Measurements from ENCODE around the gene NBAS. TPM values are rescaled to one million over a fixed set of nuclear protein-coding genes. Genes with fewer than 3 reads are reported as not detected.

Gene NBAS
- total and polyA plus RNA-seq, 9 of the 15 experiments (the other 6 are each of a cell fraction or from before 2014, with no cell fraction given) = 15.3 to 94.4 (median 69.9) TPM

- TF ChIP-seq ZNF592 (IDR thresholded peaks at IDR 0.05) (0 out of 2 replicates have a peak, but pooled peaks have one; percentile 49), HDAC8 (tag; IDR thresholded peaks at IDR 0.05) (no peak), C11orf30 (IDR thresholded peaks at IDR 0.05; ENCODE audit: low read depth) (peak; percentile 80), FOXP4 (CRISPR knock-in tag; IDR thresholded peaks at IDR 0.05; ENCODE audit: borderline replicate concordance) (no peak), RNF2 (IDR thresholded peaks at IDR 0.05) (no peak), MEF2D (tag; conservative IDR thresholded peaks at IDR 0.05; ENCODE audit: low read depth) (no peak; the same call in 1 of the 2 replicates), ELK3 (CRISPR knock-in tag; IDR thresholded peaks at IDR 0.05) (no peak), ZNF639 (CRISPR knock-in tag; conservative IDR thresholded peaks at IDR 0.05 in 1 of 2, IDR thresholded peaks at IDR 0.05 in 1 of 2) (no peak; a peak in 2 of 4 replicates), LCOR (CRISPR knock-in tag; IDR thresholded peaks at IDR 0.05) (peak; percentile 50; the same call in 1 of the 2 replicates)
- TF ChIP-seq, protein P1, sequence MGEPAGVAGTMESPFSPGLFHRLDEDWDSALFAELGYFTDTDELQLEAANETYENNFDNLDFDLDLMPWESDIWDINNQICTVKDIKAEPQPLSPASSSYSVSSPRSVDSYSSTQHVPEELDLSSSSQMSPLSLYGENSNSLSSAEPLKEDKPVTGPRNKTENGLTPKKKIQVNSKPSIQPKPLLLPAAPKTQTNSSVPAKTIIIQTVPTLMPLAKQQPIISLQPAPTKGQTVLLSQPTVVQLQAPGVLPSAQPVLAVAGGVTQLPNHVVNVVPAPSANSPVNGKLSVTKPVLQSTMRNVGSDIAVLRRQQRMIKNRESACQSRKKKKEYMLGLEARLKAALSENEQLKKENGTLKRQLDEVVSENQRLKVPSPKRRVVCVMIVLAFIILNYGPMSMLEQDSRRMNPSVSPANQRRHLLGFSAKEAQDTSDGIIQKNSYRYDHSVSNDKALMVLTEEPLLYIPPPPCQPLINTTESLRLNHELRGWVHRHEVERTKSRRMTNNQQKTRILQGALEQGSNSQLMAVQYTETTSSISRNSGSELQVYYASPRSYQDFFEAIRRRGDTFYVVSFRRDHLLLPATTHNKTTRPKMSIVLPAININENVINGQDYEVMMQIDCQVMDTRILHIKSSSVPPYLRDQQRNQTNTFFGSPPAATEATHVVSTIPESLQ (CRISPR knock-in tag; IDR thresholded peaks at IDR 0.05) = no peak
- TF ChIP-seq, protein P2, sequence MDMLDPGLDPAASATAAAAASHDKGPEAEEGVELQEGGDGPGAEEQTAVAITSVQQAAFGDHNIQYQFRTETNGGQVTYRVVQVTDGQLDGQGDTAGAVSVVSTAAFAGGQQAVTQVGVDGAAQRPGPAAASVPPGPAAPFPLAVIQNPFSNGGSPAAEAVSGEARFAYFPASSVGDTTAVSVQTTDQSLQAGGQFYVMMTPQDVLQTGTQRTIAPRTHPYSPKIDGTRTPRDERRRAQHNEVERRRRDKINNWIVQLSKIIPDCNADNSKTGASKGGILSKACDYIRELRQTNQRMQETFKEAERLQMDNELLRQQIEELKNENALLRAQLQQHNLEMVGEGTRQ (CRISPR knock-in tag; IDR thresholded peaks at IDR 0.05) = no peak
These were observed at the start of gene NBAS (continued) for GRCh38 chr2:15560988-15561573.

Measured in K562 (cell line).